OCI-LY7 (cell line): ENCODE measurements around the gene UBE2S.

ENCODE experiments used
- CTCF ChIP-seq: fragments of 200-600 bp; sonication (generic); conservative IDR thresholded peaks from 2 replicates; pipeline ENCODE4 v1.5.1; 2014; ENCODE audit warnings: mild to moderate bottlenecking, antibody characterized with exemption, low read length, moderate library complexity, mixed read lengths
- EZH2phosphoT487 ChIP-seq: fragments of 200-600 bp; sonication (generic); IDR thresholded peaks from 2 replicates; pipeline ENCODE4 v1.6.1; 2018; ENCODE audit warnings: low read depth, borderline replicate concordance, mild to moderate bottlenecking, mixed run types, antibody characterized with exemption, low read length, moderate library complexity, mixed read lengths

DNA sequence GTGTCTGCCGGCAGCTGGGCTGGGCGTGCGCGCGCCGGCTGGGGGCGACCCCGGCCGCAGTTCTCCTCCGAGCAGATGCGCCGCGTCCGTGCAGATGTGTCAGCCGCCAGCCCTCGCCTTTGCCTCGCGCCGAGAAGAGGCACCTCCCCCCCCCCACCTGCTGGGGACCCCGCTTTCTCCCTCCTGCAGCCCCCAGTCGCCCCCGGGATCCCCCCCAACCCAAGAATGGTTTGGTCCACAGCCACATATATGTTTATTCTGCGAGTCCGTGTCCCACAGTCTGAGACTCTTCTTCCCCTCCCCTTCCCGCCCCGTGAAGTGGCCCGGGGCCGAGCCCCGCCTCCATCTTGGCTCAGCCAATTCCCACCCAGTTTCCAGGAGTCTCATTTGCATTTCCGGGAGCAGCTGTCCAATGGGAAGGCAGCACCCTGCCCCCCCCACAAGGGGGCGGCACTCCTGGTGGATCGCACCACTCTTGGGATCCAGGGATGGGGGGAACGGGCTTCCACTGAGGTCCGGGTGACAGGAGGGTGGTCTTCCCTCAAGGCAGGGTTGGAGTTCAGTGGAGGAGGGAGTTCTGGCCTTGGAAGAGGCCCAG lies 45.3 kb upstream of the UBE2S start:
- TF ChIP-seq CTCF (no peak), EZH2phosphoT487 (no peak)
